SK-N-SH treated with all-trans-retinoic acid at 6 μM for 48 hours (cell line): Measurements from ENCODE around the gene PHKA2.

Experiments used
- CSDC2 ChIP-seq: fragments of 250-450 bp; sonication (Bioruptor Pico); IDR thresholded peaks from 2 replicates; pipeline ENCODE4 v1.5.0; 2020; ENCODE audit warnings: mild to moderate bottlenecking, moderate library complexity
- SNAI2 ChIP-seq: fragments of 250-450 bp; sonication (Bioruptor Pico); IDR thresholded peaks from 2 replicates; pipeline ENCODE4 v1.5.0; 2020; ENCODE audit warnings: mild to moderate bottlenecking, moderate library complexity
- ZFP3 ChIP-seq: fragments of 250-450 bp; sonication (Bioruptor Pico); IDR thresholded peaks from 2 replicates; pipeline ENCODE4 v1.5.0; 2020; ENCODE audit warnings: mild to moderate bottlenecking, moderate library complexity
- ZNF565 ChIP-seq: fragments of 450-650 bp; formaldehyde crosslinking; conservative IDR thresholded peaks from 2 replicates; pipeline ENCODE4 v1.5.0; 2020; ENCODE audit warnings: low read depth, mild to moderate bottlenecking, moderate library complexity

- TF ChIP-seq ZFP3 (CRISPR knock-in tag) (no peak), ZNF565 (no peak), CSDC2 (no peak), SNAI2 (CRISPR knock-in tag) (no peak)
Measured at GRCh38 chrX:18938710-18939109, 45.2 kb downstream of the PHKA2 start.
